GM18517 (cell line): ENCODE data around the gene NRIP2.

Experiments
- ATAC-seq: cut with Tn5 transposase; IDR thresholded peaks from one replicate; pipeline ENCODE4 v1.9.1; 2021; ENCODE audit warnings: mild to moderate bottlenecking, moderate library complexity; ENCODE audit not compliant: unreplicated experiment

NRIP2 gene

GRCh38 chr12:2806700-2807099 lies 28.1 kb downstream of the NRIP2 start:
- ATAC-seq, result no peak

- ATAC-seq, result no peak
Observed at GRCh38 chr12:2805143-2805520, 29.7 kb downstream of the NRIP2 start.

GRCh38 chr12:2804393-2805142 lies 30.3 kb downstream of the NRIP2 start:
- ATAC-seq, result no peak

- no peak for ATAC-seq
Observed at GRCh38 chr12:2803635-2804392, 31.0 kb downstream of the NRIP2 start.

- ATAC-seq, result no peak
Observed at GRCh38 chr12:2801044-2801783, 33.6 kb downstream of the NRIP2 start.

- no peak for ATAC-seq
Observed at GRCh38 chr12:2800046-2800570, 34.7 kb downstream of the NRIP2 start.

- ATAC-seq, result no peak
Observed at GRCh38 chr12:2797721-2798418, 37.0 kb downstream of the NRIP2 start.

- no peak for ATAC-seq
Observed at GRCh38 chr12:2796187-2796666, 38.6 kb downstream of the NRIP2 start.

GRCh38 chr12:2795291-2796186 lies 39.3 kb downstream of the NRIP2 start:
- ATAC-seq, result peak; percentile 54

- peak; percentile 47 for ATAC-seq
Observed at GRCh38 chr12:2794736-2795289, 40.0 kb downstream of the NRIP2 start, which contains the start of gene FKBP4. TSS of gene FKBP4 (plus strand) at chr12:2794970. CDS start at chr12:2795140, 170 bp downstream.

- ATAC-seq, result no peak
Observed at GRCh38 chr12:2794191-2794735, 40.6 kb downstream of the NRIP2 start.

- ATAC-seq, result no peak
Observed at GRCh38 chr12:2793561-2793960, 41.3 kb downstream of the NRIP2 start.

- no peak for ATAC-seq
Observed at GRCh38 chr12:2792671-2793500, 41.9 kb downstream of the NRIP2 start.

GRCh38 chr12:2791089-2791488 lies 43.7 kb downstream of the NRIP2 start:
- ATAC-seq, result no peak

GRCh38 chr12:2785017-2785416 lies 49.8 kb downstream of the NRIP2 start:
- ATAC-seq, result no peak

GRCh38 chr12:2783936-2784600 lies 50.8 kb downstream of the NRIP2 start:
- ATAC-seq, result no peak

GRCh38 chr12:2779281-2779680 lies 55.6 kb downstream of the NRIP2 start:
- ATAC-seq, result no peak
